Hepatocyte (in vitro differentiated cells): ENCODE results near the gene FGD2. TPM values are rescaled to one million over a fixed set of nuclear protein-coding genes. Genes with fewer than 3 reads are reported as not detected.
A peak's percentile ranks its signal among the peaks of the same experiment; 100 is the strongest.

Experiments used
- DNase-seq: peaks from one replicate; pipeline ENCODE4 v3.0.0-alpha.2; 2016; ENCODE audit warnings: low spot score
- H2AFZ ChIP-seq: fragments of 200-600 bp; sonication (generic); 2 replicates; pipeline ENCODE4 v1.6.0; 2016; ENCODE audit warnings: antibody characterized with exemption, mild to moderate bottlenecking
- H3K27ac ChIP-seq: fragments of 200-600 bp; sonication (generic); 2 replicates; pipeline ENCODE4 v1.5.1; 2016; ENCODE audit warnings: mild to moderate bottlenecking
- H3K27me3 ChIP-seq: fragments of 200-600 bp; sonication (generic); 2 replicates; pipeline ENCODE4 v1.6.1; 2016
- H3K36me3 ChIP-seq: fragments of 200-600 bp; sonication (generic); replicated peaks from 2 replicates; pipeline ENCODE4 v1.5.1; 2016; ENCODE audit warnings: low read depth; ENCODE audit not compliant: insufficient read depth
- H3K4me1 ChIP-seq: fragments of 200-600 bp; sonication (generic); 2 replicates; pipeline ENCODE4 v1.5.1; 2016; ENCODE audit warnings: mild to moderate bottlenecking, moderate library complexity; ENCODE audit not compliant: insufficient read depth
- H3K4me2 ChIP-seq: fragments of 200-600 bp; sonication (generic); 2 replicates; pipeline ENCODE4 v1.6.0; 2016
- H3K4me3 ChIP-seq: fragments of 200-600 bp; sonication (generic); 2 replicates; pipeline ENCODE4 v1.5.1; 2016; ENCODE audit warnings: mild to moderate bottlenecking
- H3K79me2 ChIP-seq: fragments of 200-600 bp; sonication (generic); 2 replicates; pipeline ENCODE4 v1.6.0; 2017; ENCODE audit warnings: mild to moderate bottlenecking
- H3K9me2 ChIP-seq: fragments of 200-600 bp; sonication (generic); replicated peaks from 2 replicates; pipeline ENCODE4 v1.6.0; 2017; ENCODE audit warnings: mild to moderate bottlenecking; ENCODE audit not compliant: insufficient read depth
- H3K9me3 ChIP-seq: fragments of 200-600 bp; sonication (generic); 2 replicates; pipeline ENCODE4 v1.5.1; 2016; ENCODE audit warnings: low read depth, mild to moderate bottlenecking
- H4K20me1 ChIP-seq: fragments of 200-600 bp; sonication (generic); 2 replicates; pipeline ENCODE4 v1.6.0; 2016; ENCODE audit warnings: mild to moderate bottlenecking; ENCODE audit not compliant: insufficient read depth, poor library complexity, severe bottlenecking
- EZH2 ChIP-seq: fragments of 200-600 bp; sonication (generic); IDR thresholded peaks from 2 replicates; pipeline ENCODE4 v1.6.1; 2016; ENCODE audit warnings: antibody characterized with exemption, mild to moderate bottlenecking, borderline replicate concordance
- EZH2phosphoT487 ChIP-seq: fragments of 200-600 bp; sonication (generic); IDR thresholded peaks from one replicate; pipeline ENCODE4 v1.6.1; 2018; ENCODE audit warnings: antibody characterized with exemption, mild to moderate bottlenecking, low read depth, moderate library complexity; ENCODE audit not compliant: unreplicated experiment, severe bottlenecking
- WGBS: methylation state at CpG from one replicate; pipeline ENCODE4 v1.1.6; 2016; ENCODE audit warnings: low lambda C conversion rate; ENCODE audit errors: missing lambda C conversion rate; 5-methylcytosine and 5-hydroxymethylcytosine counted together
- polyA plus RNA-seq: library from polyadenylated mRNA; unstranded; fragments of >200 nt; fragmentation: Nextera tagmentation; extraction: Ambion mirVana; gene quantifications from 2 replicates; pipeline ENCODE4 v1.2.1, GENCODE V29; 2016
- total RNA-seq: library from RNA; depleted of rRNA; stranded (reverse); fragments of >200 nt; gene quantifications from 2 replicates; pipeline ENCODE4 v1.2.3, GENCODE V29; 2014
- TF ChIP-seq, protein P1 (sequence below): fragments of 200-600 bp; sonication (generic); IDR thresholded peaks from 2 replicates; pipeline ENCODE4 v1.5.1; 2016; ENCODE audit warnings: antibody characterized with exemption, mild to moderate bottlenecking; ENCODE audit not compliant: poor library complexity

The FGD2 gene
- total and polyA plus RNA-seq, 2 experiments from 2014 or later: 4.6 to 5.2 TPM

DNA sequence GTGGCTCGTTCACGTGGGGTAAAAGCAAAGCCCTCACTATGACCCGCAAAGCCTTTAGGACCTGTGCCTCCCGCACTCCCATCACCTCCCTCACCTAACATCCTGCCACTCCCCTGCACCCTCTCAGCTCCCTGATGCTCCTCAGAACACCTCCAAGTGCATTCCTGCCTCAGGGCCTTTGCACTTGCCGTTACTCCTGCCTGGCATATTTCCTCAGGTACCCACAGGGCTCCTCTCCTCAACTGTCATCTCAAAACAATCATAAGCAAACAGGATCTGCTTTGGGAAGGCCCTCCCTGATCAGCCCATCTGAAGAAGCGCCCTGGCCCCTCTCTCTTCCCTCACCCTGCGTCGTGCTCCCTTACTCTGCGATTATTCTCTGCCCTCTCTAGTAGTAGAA, 49.1 kb downstream of the FGD2 start:
- no peaks in the 10 kb centered on the region for H4K20me1 ChIP-seq
- 90% methylated on average over 9 of the region's 9 CpGs for WGBS
- no peak for TF ChIP-seq EZH2phosphoT487

DNA sequence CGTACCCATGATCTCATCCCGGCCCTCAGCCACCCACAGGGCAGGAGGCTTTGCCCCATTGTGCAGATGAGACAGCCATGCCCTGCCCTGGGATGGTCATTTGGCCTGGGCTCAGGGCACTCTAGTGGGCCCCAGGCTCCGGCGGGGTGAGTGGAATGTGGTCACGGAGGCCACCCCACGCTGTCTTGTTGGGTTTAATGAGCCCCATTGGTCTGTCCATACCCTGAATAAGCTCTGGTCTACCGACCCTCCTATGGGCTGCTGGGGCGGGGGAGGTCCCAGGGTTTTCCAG, 50.6 kb downstream of the FGD2 start:
- H3K4me3 ChIP-seq: no peak overlapping the region
- H3K79me2 ChIP-seq: no peaks in the 10 kb centered on the region
- H2AFZ ChIP-seq: no peak overlapping the region
- H3K4me2 ChIP-seq: no peak overlapping the region
- H3K27ac ChIP-seq: no peak overlapping the region
- H4K20me1 ChIP-seq: no peaks in the 10 kb centered on the region
- no peaks in the 10 kb centered on the region for H3K36me3 ChIP-seq
- TF ChIP-seq EZH2: no peak
- TF ChIP-seq, protein P1, sequence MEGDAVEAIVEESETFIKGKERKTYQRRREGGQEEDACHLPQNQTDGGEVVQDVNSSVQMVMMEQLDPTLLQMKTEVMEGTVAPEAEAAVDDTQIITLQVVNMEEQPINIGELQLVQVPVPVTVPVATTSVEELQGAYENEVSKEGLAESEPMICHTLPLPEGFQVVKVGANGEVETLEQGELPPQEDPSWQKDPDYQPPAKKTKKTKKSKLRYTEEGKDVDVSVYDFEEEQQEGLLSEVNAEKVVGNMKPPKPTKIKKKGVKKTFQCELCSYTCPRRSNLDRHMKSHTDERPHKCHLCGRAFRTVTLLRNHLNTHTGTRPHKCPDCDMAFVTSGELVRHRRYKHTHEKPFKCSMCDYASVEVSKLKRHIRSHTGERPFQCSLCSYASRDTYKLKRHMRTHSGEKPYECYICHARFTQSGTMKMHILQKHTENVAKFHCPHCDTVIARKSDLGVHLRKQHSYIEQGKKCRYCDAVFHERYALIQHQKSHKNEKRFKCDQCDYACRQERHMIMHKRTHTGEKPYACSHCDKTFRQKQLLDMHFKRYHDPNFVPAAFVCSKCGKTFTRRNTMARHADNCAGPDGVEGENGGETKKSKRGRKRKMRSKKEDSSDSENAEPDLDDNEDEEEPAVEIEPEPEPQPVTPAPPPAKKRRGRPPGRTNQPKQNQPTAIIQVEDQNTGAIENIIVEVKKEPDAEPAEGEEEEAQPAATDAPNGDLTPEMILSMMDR: no peak
- TF ChIP-seq EZH2phosphoT487: no peak
- H3K27me3 ChIP-seq: no peaks in the 10 kb centered on the region
- H3K9me3 ChIP-seq: no peaks in the 10 kb centered on the region
- DNase-seq: no peak
- H3K4me1 ChIP-seq: peaks cover 25% of the 10 kb centered on the region
- no peaks in the 10 kb centered on the region for H3K9me2 ChIP-seq
- WGBS: 87% methylated on average over 8 of the region's 8 CpGs

More for the DNA sequence above, 49.1 kb downstream of the FGD2 start:
- H3K4me1 ChIP-seq: peaks cover 16% of the 10 kb centered on the region
- DNase-seq: no peak
- H3K36me3 ChIP-seq: no peaks in the 10 kb centered on the region
- no peak overlapping the region for H3K4me2 ChIP-seq
- H3K4me3 ChIP-seq: no peak overlapping the region
- H3K27me3 ChIP-seq: no peaks in the 10 kb centered on the region
- H2AFZ ChIP-seq: no peak overlapping the region
- no peaks in the 10 kb centered on the region for H3K79me2 ChIP-seq
- H3K27ac ChIP-seq: no peak overlapping the region
- no peaks in the 10 kb centered on the region for H3K9me3 ChIP-seq
- H3K9me2 ChIP-seq: no peaks in the 10 kb centered on the region

DNA sequence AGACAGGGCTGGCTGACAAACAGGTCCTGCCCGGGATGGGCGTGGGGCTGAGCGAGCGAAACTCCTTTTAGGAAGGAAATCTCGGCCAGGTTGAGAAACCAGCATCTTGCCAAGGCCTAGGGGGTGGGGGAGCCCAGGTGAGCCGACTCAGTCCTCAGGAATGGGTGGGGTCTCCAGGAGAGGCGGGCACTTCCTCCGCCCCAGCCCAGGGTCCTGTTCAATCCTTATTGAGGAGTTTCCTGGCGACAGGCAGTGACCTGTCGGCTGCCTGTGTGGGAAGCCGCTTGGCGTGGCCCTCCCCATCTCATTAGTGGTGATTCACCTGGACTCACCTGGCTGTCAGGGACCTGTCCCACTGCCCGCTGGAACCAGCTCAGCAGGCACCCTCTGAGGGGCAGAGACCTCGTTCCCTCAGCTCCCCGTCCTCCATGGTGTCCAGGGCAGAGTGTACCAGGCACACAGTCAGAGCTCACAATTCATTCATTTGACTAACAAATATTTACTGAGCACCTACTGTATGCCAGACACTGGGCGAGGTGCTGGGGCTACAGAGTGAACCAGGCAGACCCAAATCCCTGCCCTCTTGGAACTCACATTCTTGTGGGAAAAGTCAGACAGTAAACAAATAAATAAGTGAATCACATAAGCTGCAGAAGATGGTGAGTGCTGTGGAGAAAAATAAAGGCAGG, 51.1 kb downstream of the FGD2 start:
- Histone ChIP-seq H2AFZ (no peak overlapping the region), H3K27me3 (no peaks in the 10 kb centered on the region), H3K4me1 (peaks cover 24% of the 10 kb centered on the region), H3K79me2 (no peaks in the 10 kb centered on the region), H4K20me1 (no peaks in the 10 kb centered on the region), H3K9me2 (no peaks in the 10 kb centered on the region), H3K36me3 (no peaks in the 10 kb centered on the region), H3K4me3 (no peak overlapping the region), H3K27ac (peak overlapping the region; percentile 23), H3K9me3 (no peaks in the 10 kb centered on the region), H3K4me2 (no peak overlapping the region)
- DNase-seq: peak; percentile 39
- TF ChIP-seq, protein P1: no peak
- TF ChIP-seq EZH2phosphoT487 (no peak), EZH2 (no peak)
- WGBS: 81% methylated on average over 13 of the region's 16 CpGs

DNA sequence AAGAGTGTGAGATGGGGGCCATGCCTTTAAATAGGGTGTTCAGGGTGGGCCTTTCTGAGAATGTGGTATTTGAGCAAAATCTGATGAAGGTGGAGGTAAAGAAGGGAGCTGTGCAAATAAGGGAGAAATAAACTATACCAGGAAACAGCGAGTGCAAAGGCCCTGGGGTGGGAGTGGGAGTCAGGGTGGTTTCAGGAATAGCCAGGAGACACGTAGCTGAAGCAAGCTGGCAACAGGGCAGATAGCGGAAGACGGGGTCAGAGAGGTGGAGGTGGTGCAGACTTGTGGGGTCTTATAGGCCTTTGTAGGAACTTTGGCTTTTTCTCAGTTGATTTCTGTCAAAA, 51.6 kb downstream of the FGD2 start:
- H3K4me1 ChIP-seq: peaks cover 20% of the 10 kb centered on the region
- no peak overlapping the region for H3K4me3 ChIP-seq
- no peaks in the 10 kb centered on the region for H4K20me1 ChIP-seq
- no peaks in the 10 kb centered on the region for H3K9me3 ChIP-seq
- H2AFZ ChIP-seq: no peak overlapping the region
- no peaks in the 10 kb centered on the region for H3K27me3 ChIP-seq
- DNase-seq: no peak
- 96% methylated on average over 4 of the region's 4 CpGs for WGBS
- TF ChIP-seq, protein P1: no peak
- TF ChIP-seq EZH2phosphoT487 (no peak), EZH2 (no peak)
- no peaks in the 10 kb centered on the region for H3K79me2 ChIP-seq
- no peaks in the 10 kb centered on the region for H3K36me3 ChIP-seq
- H3K27ac ChIP-seq: no peak overlapping the region
- H3K4me2 ChIP-seq: no peak overlapping the region
- no peaks in the 10 kb centered on the region for H3K9me2 ChIP-seq
